DMS53 (cell line): ENCODE measurements around the gene DICER1.
A peak's percentile ranks its signal among the peaks of the same experiment; 100 is the strongest.
"Not testable (repeated sequence)": the region's sequence is repeated elsewhere in the genome, so short reads cannot be mapped to it uniquely, and the experiment has no call there.

Source experiments
- DNase-seq: peaks from one replicate; lab custom pipeline; 2025; lab: John Stamatoyannopoulos, UW

Gene DICER1

GRCh38 chr14:95157327-95158189 lies at the start of gene DICER1:
Gene DICER1 (minus strand): TSS chr14:95157529. CDS start chr14:95133458, 24,071 bp downstream.
- DNase-seq: peak; percentile 93

DNA sequence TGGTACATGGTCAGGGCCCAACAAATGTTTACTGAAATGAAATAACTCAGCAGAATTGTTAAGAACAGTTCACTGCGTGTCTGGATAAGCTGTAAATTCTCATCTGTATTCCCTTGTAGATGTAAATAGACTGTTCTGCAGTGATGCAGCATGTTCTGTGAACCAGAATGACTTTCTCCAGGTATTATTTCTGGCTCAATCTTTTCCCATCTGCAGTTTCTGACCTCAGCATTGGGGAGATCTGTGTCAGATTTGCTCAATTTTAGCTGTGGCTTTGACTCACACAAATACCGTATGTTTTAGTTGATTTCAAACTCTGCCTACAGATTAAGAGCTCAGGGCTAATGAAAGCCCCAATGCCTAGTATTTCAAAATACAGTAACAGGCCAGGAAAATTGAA lies 49.2 kb upstream of the DICER1 start:
- no peak for DNase-seq

GRCh38 chr14:95204705-95205104 lies 47.4 kb upstream of the DICER1 start:
- DNase-seq: no peak

- DNase-seq: not testable (repeated sequence)
These were observed 44.4 kb upstream of the DICER1 start for GRCh38 chr14:95201745-95202144.

- peak; percentile 80 for DNase-seq
These were observed 43.1 kb upstream of the DICER1 start for GRCh38 chr14:95200404-95200803.

DNA sequence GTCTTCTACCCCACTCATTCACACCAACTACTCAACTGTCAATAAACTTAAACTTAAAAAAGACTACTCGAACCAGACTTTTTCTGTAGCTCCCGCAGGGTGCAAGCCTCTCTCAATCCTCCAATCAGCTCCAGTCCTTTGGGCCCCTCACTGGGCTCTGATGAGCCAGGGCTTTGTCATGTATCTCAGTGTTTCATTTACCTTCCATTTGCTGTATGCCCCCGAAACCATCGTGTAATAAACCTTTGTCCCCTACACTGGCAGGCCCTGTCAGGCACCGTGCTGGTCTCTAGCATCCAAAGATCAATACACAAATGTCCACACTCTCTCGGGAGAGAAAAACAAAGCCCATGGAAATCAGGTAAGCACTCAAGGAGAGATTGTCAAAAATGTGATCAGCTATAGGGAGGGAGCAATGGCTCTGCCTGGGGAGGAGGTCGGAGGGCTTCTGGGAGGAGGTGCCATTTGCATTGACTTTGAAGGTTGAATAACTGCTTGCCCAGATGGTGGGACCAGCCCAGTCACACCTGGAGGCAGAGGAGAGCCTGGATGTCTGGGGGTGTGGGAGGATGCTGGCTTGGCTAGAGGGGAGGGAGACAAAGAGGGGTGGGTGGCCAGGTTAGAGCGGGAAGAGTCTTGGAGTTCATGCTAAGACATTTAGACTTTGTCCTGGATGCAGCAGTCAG lies 42.1 kb upstream of the DICER1 start:
- no peak for DNase-seq

DNA sequence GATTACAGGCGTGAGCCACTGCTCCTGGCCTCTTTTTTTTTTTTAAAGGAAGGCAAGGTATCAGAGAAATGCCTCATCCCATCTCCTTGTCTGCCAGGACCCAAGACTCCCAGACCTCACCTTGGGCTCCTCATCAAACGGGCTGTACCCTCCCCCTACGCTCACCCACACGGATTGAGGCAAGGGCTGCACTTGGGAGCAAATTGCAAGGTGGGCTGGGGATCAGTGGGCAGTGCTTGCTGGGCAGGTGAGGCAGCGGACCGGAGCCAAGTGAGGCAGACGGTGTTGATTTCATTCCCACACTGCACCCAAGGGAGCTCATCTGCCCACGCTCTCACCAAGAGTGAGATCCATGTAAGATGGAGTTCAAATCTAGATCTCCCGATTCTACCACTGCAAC lies 41.0 kb upstream of the DICER1 start:
- no peak for DNase-seq

DNA sequence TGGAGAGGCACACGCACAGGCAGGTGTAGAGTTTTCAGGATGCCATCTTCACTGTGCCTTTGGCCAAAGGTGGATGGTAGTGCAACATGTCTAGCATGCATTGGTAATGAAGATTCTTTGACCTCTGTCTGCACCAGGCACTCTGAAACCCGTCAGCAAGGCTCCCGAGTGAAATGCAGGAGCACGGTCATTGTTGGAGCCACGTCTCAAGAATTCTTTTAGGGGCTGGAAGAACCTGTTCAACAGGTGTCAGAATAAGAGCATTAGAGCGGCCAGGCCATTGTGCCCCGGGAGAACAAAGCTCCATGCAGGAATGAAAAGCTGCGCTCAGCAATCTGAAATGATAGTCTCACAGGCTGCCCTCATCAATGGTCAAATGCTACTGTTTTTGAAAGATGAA lies 40.2 kb upstream of the DICER1 start:
- peak; percentile 51 for DNase-seq

DNA sequence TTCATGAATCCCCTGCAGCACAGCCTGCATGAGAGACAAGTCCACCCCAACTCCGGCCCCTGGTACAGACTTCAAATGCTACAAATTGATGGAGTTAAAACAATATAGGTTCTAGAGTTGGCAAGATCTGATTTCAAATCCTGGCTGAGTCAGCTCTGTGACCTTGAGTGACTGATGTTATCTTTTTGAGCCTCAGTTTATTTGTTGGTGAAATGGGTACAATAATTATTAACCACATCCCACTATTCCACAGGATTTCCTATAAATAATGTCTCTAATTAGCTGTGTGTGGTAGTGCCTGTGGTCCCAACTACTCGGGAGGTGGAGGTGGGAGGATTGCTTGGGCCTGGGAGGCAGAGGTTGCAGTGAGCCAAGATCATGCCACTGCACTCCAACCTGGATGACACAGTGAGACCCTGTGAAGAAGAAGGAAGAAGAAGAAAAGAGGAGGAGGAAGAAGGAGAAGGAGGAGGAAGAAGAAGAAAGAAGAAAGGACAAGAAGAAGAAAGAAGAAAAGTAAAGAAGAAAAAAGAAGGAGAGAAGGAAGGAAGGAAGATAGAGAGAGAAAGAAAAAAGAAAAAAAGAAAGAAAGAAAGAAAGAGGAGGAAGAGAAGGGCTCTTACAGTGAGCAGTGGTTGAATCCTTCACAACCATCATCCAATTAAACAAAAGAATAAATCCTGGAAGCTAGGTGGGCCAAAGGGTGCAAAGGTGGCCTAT lies 39.7 kb upstream of the DICER1 start:
- DNase-seq: no peak

DNA sequence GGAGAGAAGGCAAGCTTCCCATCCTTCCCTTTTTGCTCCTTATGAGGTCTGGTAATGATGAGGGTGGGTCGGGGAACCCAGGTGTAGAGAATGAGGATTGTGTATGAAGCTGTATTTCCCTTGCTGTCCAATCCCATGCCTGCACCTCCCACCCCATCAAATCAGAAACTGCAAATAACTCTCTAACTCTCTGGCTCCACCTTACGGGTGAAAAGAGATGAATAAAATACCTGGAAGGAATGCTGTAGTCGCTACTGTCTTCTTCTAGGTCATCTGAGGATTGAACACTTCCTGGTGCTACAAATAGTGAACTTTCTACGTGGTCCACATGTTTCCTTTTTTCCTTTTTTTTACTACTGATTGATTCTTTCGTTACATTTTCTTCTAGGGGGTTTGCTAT lies 38.9 kb upstream of the DICER1 start:
- peak; percentile 5 for DNase-seq

- no peak for DNase-seq
These were observed 37.7 kb upstream of the DICER1 start for GRCh38 chr14:95195031-95195430.

GRCh38 chr14:95193081-95193480 lies 35.8 kb upstream of the DICER1 start:
- no peak for DNase-seq

DNA sequence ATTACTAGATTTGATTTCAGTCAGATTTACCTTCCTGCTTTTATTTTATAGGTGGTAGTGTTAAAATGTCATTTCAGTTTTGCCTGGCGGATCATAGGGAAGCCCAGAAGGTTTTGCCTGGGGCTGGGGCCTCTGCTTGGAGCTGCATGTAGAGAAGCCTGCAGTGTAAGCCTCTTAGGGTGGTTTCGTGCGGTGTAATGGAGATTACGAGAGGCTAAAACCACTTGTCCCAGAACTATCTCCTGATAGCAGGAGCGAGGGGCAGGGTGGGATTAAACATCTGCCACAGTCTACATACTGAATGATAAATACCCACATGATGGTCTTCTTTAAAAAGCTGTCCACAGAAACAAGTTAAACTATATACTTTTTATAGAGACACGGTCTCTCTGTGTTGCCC lies 35.0 kb upstream of the DICER1 start:
- no peak for DNase-seq

- DNase-seq: no peak
These were observed 34.3 kb upstream of the DICER1 start for GRCh38 chr14:95191445-95192199.

- no peak for DNase-seq
These were observed 33.5 kb upstream of the DICER1 start for GRCh38 chr14:95190857-95191256.

GRCh38 chr14:95190346-95190840 lies 33.1 kb upstream of the DICER1 start:
- DNase-seq: no peak

DNA sequence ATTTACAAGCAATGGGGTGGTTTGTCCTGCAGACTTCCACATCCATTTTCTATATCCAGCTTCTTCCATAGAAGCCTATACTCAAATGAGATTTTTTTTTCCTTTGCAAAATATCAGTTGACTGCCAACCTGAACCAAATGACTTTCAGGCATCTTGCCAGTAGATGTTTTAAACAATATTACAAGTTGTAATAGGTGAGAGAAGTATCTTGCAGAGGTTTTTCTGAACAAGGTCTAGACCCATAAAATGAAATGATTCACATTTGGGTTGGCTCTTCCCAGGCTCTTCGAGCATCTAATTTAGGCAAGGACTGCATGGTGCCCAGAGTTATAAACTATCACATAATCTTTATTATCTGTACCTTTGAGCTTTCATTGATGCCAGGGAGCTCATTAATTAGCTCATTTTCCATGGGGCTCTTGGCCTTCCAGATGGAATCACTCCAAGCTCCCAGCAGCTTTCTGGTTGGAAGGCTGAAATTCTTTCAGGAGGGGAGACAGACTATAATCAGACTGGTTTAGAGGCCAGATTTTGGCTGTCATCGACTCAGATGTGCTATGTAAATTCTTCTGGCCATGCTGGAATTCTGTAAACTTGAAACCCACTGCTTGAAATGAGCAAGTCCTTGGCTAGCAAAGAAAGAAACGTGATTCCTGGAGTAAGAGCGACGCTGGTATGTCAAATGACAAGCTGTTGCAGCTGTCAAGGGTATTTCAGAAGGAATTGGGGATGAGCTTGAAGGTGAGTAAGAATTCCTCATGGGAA lies 32.2 kb upstream of the DICER1 start:
- no peak for DNase-seq

GRCh38 chr14:95188380-95188779 lies 31.1 kb upstream of the DICER1 start:
- DNase-seq: no peak

GRCh38 chr14:95185767-95186392 lies 28.6 kb upstream of the DICER1 start:
- no peak for DNase-seq

- DNase-seq: no peak
These were observed 27.9 kb upstream of the DICER1 start for GRCh38 chr14:95185033-95185766.
